Gastroesophageal sphincter (tissue), 4 donors: ENCODE data around the gene HPSE2. TPM values are rescaled to one million over a fixed set of nuclear protein-coding genes. Genes with fewer than 3 reads are reported as not detected.
A peak's percentile ranks its signal among the peaks of the same experiment; 100 is the strongest.

ENCODE experiments used
- ATAC-seq: fragments of 150-250 bp; one replicate; pipeline ENCODE4 v1.9.1; 2016; ENCODE audit warnings: mild to moderate bottlenecking, moderate library complexity
- H3K27ac ChIP-seq, 4 donors: fragments of 200-600 bp; sonication (generic) in 3 of 4; 1 replicate in 3 of 4; 2 replicates in 1 of 4; pipeline ENCODE4 v1.5.1; 2016 to 2019
- H3K27me3 ChIP-seq: fragments of 200-600 bp; sonication (generic); one replicate; pipeline ENCODE4 v1.5.1; 2019
- H3K36me3 ChIP-seq, 2 donors: fragments of 200-600 bp; sonication (generic); one replicate each; pipeline ENCODE4 v1.5.1; 2019; ENCODE audit warnings: control low read depth in 1 of 2
- H3K4me1 ChIP-seq, 3 donors: fragments of 200-600 bp; sonication (generic); 1 replicate in 2 of 3; 2 replicates in 1 of 3; pipeline ENCODE4 v1.5.1; 2016 to 2019; ENCODE audit warnings: control low read depth in 2 of 3
- H3K4me3 ChIP-seq, 2 donors: fragments of 200-600 bp; sonication (generic); one replicate each; pipeline ENCODE4 v1.5.1; 2019; ENCODE audit warnings: mild to moderate bottlenecking in 1 of 2, moderate library complexity in 1 of 2
- H3K9me3 ChIP-seq, 3 donors: fragments of 200-600 bp; sonication (generic); one replicate each; pipeline ENCODE4 v1.5.1; 2017 to 2019; ENCODE audit warnings: control low read depth in 2 of 3
- CTCF ChIP-seq, 4 experiments: fragments of 200-600 bp in 2 of 4; fragments of 450-650 bp in 2 of 4; sonication (generic) in 1 of 4; IDR thresholded peaks; one replicate each; pipeline ENCODE4 v1.5.1; 2017 to 2019; ENCODE audit warnings: antibody characterized with exemption in 4 of 4, mild to moderate bottlenecking in 2 of 4, moderate library complexity in 2 of 4
- EP300 ChIP-seq: sonication (generic); formaldehyde crosslinking; IDR thresholded peaks from one replicate; pipeline ENCODE4 v1.6.1; 2017; ENCODE audit warnings: antibody characterized with exemption, mild to moderate bottlenecking
- POLR2A ChIP-seq, 2 donors: fragments of 450-650 bp; IDR thresholded peaks; one replicate each; pipeline ENCODE4 v1.6.1; 2017; ENCODE audit warnings: antibody characterized with exemption in 2 of 2, mild to moderate bottlenecking in 2 of 2, moderate library complexity in 1 of 2
- POLR2AphosphoS5 ChIP-seq: sonication (generic); formaldehyde crosslinking; IDR thresholded peaks from one replicate; pipeline ENCODE4 v1.6.1; 2017; ENCODE audit warnings: antibody characterized with exemption
- WGBS, 2 donors: methylation state at CpG; one replicate each; pipeline ENCODE4 v1.1.5; 2018; ENCODE audit warnings: low coverage in 1 of 2; 5-methylcytosine and 5-hydroxymethylcytosine counted together
- total RNA-seq, 4 donors: library from RNA; depleted of rRNA; stranded (reverse); fragments of >200 nt; gene quantifications; one replicate each; pipeline ENCODE4 v1.1.0, GENCODE V29; 2016

HPSE2 gene
- total RNA-seq, 4 donors from 2014 or later, result 19.1 to 74.5 (median 58.8) TPM

DNA sequence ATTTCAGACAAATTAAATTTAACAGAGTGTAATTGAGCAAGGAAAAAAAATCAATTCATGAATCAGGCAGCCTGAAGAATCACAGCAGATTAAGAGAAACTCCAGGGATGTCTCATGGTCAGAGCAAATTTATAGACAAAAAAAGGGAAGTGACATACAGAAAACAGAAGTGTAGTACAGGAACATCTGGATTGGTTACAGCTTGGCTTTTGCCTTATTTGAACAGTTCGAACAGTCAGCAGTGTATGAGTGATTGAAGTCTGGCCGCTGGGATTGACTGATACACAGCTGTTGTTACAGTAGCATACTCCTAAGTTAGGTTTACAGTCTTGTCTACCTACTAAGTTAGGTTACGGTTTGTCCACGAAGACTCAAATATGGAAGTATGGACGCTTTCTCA, 255.3 kb downstream of the HPSE2 start:
- ATAC-seq, result no peak
- H3K4me1 ChIP-seq, result peaks cover 0 to 25% (median 0%) of the 10 kb centered on the region in 3 donors
- H3K27me3 ChIP-seq, result no peaks in the 10 kb centered on the region
- H3K36me3 ChIP-seq, result no peaks in the 10 kb centered on the region
- WGBS, 2 donors, result 60 to 63% methylated on average over 3 to 5 of the region's 5 CpGs
- peak overlapping the region in 2 of 4 donors; percentile 30 to 31 for H3K27ac ChIP-seq
- no peak for TF ChIP-seq EP300
- TF ChIP-seq POLR2A (IDR thresholded peaks at IDR 0.05), result no peak
- no peak for TF ChIP-seq POLR2AphosphoS5
- TF ChIP-seq CTCF (IDR thresholded peaks at IDR 0.05), result no peak
- peaks cover 0 to 4% (median 0%) of the 10 kb centered on the region in 3 donors for H3K9me3 ChIP-seq
- no peak overlapping the region for H3K4me3 ChIP-seq

- no peak for ATAC-seq
- no peaks in the 10 kb centered on the region for H3K36me3 ChIP-seq
- H3K27ac ChIP-seq, result no peak overlapping the region
- TF ChIP-seq POLR2A (IDR thresholded peaks at IDR 0.05) (no peak), POLR2AphosphoS5 (no peak), CTCF (IDR thresholded peaks at IDR 0.05) (no peak), EP300 (no peak)
- H3K4me3 ChIP-seq, result no peak overlapping the region
- H3K27me3 ChIP-seq, result no peaks in the 10 kb centered on the region
- WGBS, 2 donors, result 72 to 80% methylated on average over 2 of the region's 2 CpGs
- no peaks in the 10 kb centered on the region for H3K9me3 ChIP-seq
- H3K4me1 ChIP-seq, result peaks cover 0 to 18% (median 0%) of the 10 kb centered on the region in 3 donors
These were observed 264.2 kb downstream of the HPSE2 start for GRCh38 chr10:98971464-98971863.

DNA sequence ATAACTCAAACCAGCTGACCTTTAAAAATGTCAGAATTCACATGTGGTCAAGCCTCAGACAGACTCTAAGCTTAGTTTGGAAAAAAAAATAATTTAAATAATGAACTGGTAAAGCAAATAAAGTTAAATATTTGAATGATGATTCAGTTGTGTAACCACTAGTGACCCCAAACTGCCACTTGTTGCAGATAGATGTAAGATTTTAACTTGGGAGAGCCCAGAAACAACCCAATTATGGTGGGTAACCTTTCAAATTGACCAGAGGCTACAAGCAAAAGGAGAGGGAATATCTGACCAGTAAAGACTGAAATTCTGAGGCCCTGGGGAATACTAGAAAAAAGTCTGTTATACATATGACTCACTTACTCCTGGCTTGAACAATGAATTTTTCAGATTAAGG, 268.1 kb downstream of the HPSE2 start:
- no peaks in the 10 kb centered on the region for H3K36me3 ChIP-seq
- no peaks in the 10 kb centered on the region for H3K27me3 ChIP-seq
- H3K4me3 ChIP-seq, result no peak overlapping the region
- H3K4me1 ChIP-seq, result peaks cover 0 to 15% (median 0%) of the 10 kb centered on the region in 3 donors
- no peaks in the 10 kb centered on the region for H3K9me3 ChIP-seq
- peak overlapping the region; percentile 12 to 58 (median 29) for H3K27ac ChIP-seq
- ATAC-seq, result no peak
- TF ChIP-seq EP300, result no peak
- TF ChIP-seq POLR2AphosphoS5, result peak; percentile 16

- Histone ChIP-seq H3K27me3 (no peaks in the 10 kb centered on the region), H3K27ac (no peak overlapping the region)
These were observed 272.0 kb downstream of the HPSE2 start for GRCh38 chr10:98963608-98964007.

GRCh38 chr10:98959379-98959778, 276.3 kb downstream of the HPSE2 start:
- TF ChIP-seq POLR2A (IDR thresholded peaks at IDR 0.05), result no peak
- Histone ChIP-seq H3K27me3 (no peaks in the 10 kb centered on the region), H3K4me1 (peaks cover 0 to 44% (median 12%) of the 10 kb centered on the region in 3 donors), H3K36me3 (no peaks in the 10 kb centered on the region), H3K4me3 (no peak overlapping the region), H3K9me3 (no peaks in the 10 kb centered on the region), H3K27ac (peak overlapping the region; percentile 65 to 72 (median 68))
- ATAC-seq, result no peak
- WGBS, 2 donors, result 9 to 13% methylated on average over 2 of the region's 2 CpGs

More at GRCh38 chr10:98963608-98964007, 272.0 kb downstream of the HPSE2 start:
- no peak for ATAC-seq
- H3K4me1 ChIP-seq, result peaks cover 0 to 34% (median 4%) of the 10 kb centered on the region in 3 donors
- WGBS, 2 donors, result 60 to 72% methylated on average over 2 of the region's 2 CpGs
- TF ChIP-seq POLR2AphosphoS5 (peak; percentile 20), POLR2A (IDR thresholded peaks at IDR 0.05) (no peak)
- H3K36me3 ChIP-seq, result no peaks in the 10 kb centered on the region
- no peaks in the 10 kb centered on the region for H3K9me3 ChIP-seq
- H3K4me3 ChIP-seq, result no peak overlapping the region

GRCh38 chr10:98957801-98958200, 277.9 kb downstream of the HPSE2 start:
- no peaks in the 10 kb centered on the region for H3K36me3 ChIP-seq
- H3K27ac ChIP-seq, result peak overlapping the region; percentile 18 to 72 (median 68)
- H3K4me1 ChIP-seq, result peaks cover 0 to 44% (median 12%) of the 10 kb centered on the region in 3 donors
- 0% methylated on average over 3 of the region's 3 CpGs for WGBS, 2 donors
- H3K27me3 ChIP-seq, result no peaks in the 10 kb centered on the region
- no peaks in the 10 kb centered on the region for H3K9me3 ChIP-seq
- H3K4me3 ChIP-seq, result no peak overlapping the region
- ATAC-seq, result no peak
- TF ChIP-seq CTCF (IDR thresholded peaks at IDR 0.05) (no peak), POLR2A (IDR thresholded peaks at IDR 0.05) (no peak), EP300 (no peak), POLR2AphosphoS5 (no peak)
